SK-N-MC (cell line): Measurements from ENCODE around the gene MARVELD1.

Experiments used
- EZH2 ChIP-seq: fragments of 200-600 bp; sonication (generic); IDR thresholded peaks from one replicate; pipeline ENCODE4 v1.6.1; 2017; ENCODE audit warnings: antibody characterized with exemption
- FOXP2 ChIP-seq: optimal IDR thresholded peaks from 2 replicates; pipeline ENCODE3; 2011; ENCODE audit warnings: mild to moderate bottlenecking, moderate library complexity; ENCODE audit not compliant: insufficient read depth; ENCODE audit errors: extremely low read length, control extremely low read depth
- POLR2AphosphoS5 ChIP-seq: IDR thresholded peaks from 2 replicates; pipeline ENCODE4 v1.6.1; 2012; ENCODE audit warnings: mild to moderate bottlenecking, low read depth, low read length, borderline replicate concordance

- no peak for TF ChIP-seq POLR2AphosphoS5
- TF ChIP-seq EZH2: no peak
- TF ChIP-seq FOXP2: no peak
These were observed 1.6 kb upstream of the MARVELD1 start for GRCh38 chr10:97711640-97712572.
